H1 (cell line): ENCODE measurements around the gene NHS. TPM values are rescaled to one million over a fixed set of nuclear protein-coding genes. Genes with fewer than 3 reads are reported as not detected.

Source experiments
- CTCF ChIA-PET: fragments of 300-600 bp; sonication (Branson Sonifier 250); formaldehyde crosslinking; loops from one replicate; lab custom pipeline; 2021; ENCODE audit not compliant: partially characterized antibody; lab: Charles Lee
- POLR2A ChIA-PET: fragments of 300-600 bp; sonication (Branson Sonifier 250); formaldehyde crosslinking; loops from one replicate; lab custom pipeline; 2021; ENCODE audit warnings: inconsistent platforms; ENCODE audit not compliant: partially characterized antibody; lab: Charles Lee
- DNase-seq, 2 experiments: peaks; one replicate each; pipeline versions ENCODE4 v3.0.0 to v3.0.0-alpha.2; 2010 to 2022; ENCODE audit warnings: low spot score in 2 of 2, low read depth in 1 of 2, mixed read lengths in 1 of 2
- FAIRE-seq: peaks from 2 replicates; lab custom pipeline; 2011; peaks lifted over from hg19 to GRCh38; lab: Jason Lieb, UNC
- H2AFZ ChIP-seq: 2 replicates; pipeline ENCODE4 v1.8.1; 2012; ENCODE audit warnings: low read length, inconsistent platforms
- H2AK5ac ChIP-seq: 2 replicates; pipeline ENCODE4 v1.6.1; 2013; ENCODE audit warnings: low read depth, low read length
- H2BK120ac ChIP-seq: replicated peaks from 2 replicates; pipeline ENCODE3; 2013; ENCODE audit warnings: low read depth, low read length, inconsistent platforms
- H2BK12ac ChIP-seq: 2 replicates; pipeline ENCODE4 v1.6.1; 2013; ENCODE audit warnings: low read depth, low read length
- H2BK15ac ChIP-seq: 2 replicates; pipeline ENCODE4 v1.6.1; 2013; ENCODE audit warnings: low read length
- H2BK20ac ChIP-seq: 2 replicates; pipeline ENCODE4 v1.6.1; 2013; ENCODE audit warnings: low read length
- H2BK5ac ChIP-seq: 2 replicates; pipeline ENCODE4 v1.6.1; 2013; ENCODE audit warnings: low read depth, low read length
- H3K14ac ChIP-seq: 2 replicates; pipeline ENCODE4 v1.6.1; 2013; ENCODE audit warnings: inconsistent platforms; ENCODE audit not compliant: insufficient read length
- H3K18ac ChIP-seq: 2 replicates; pipeline ENCODE4 v1.6.1; 2013; ENCODE audit warnings: low read length; ENCODE audit errors: extremely low read depth
- H3K23ac ChIP-seq: 2 replicates; pipeline ENCODE4 v1.6.1; 2013; ENCODE audit warnings: inconsistent platforms; ENCODE audit not compliant: insufficient read length
- H3K23me2 ChIP-seq: 2 replicates; pipeline ENCODE4 v1.6.1; 2013; ENCODE audit warnings: low read depth, low read length
- H3K27ac ChIP-seq: 2 replicates; pipeline ENCODE4 v1.6.1; 2011; ENCODE audit warnings: low read depth, low read length, inconsistent platforms
- H3K27me3 ChIP-seq, 4 experiments: replicated peaks in 1 of 4; 1 replicate in 1 of 4; 2 replicates in 3 of 4; pipeline versions ENCODE4 v1.6.1 to v1.8.1; 2011 to 2013; ENCODE audit warnings: low read length in 3 of 4, mild to moderate bottlenecking in 3 of 4, inconsistent platforms in 2 of 4, mixed read lengths in 2 of 4, moderate library complexity in 1 of 4; ENCODE audit not compliant: control insufficient read depth in 3 of 4, insufficient read depth in 3 of 4; ENCODE audit errors: extremely low read depth in 1 of 4
- H3K36me3 ChIP-seq, 4 experiments: 2 replicates each; pipeline versions ENCODE4 v1.6.1 to v1.8.1; 2011 to 2013; ENCODE audit warnings: mild to moderate bottlenecking in 4 of 4, low read length in 3 of 4, moderate library complexity in 2 of 4, control low read depth in 1 of 4, inconsistent platforms in 1 of 4; ENCODE audit not compliant: insufficient read depth in 4 of 4, control insufficient read depth in 2 of 4
- H3K4ac ChIP-seq: replicated peaks from 2 replicates; pipeline ENCODE3; 2013; ENCODE audit warnings: low read length, low read depth, mixed read lengths, inconsistent platforms; ENCODE audit not compliant: insufficient read length
- H3K4me1 ChIP-seq, 4 experiments: replicated peaks in 1 of 4; 1 replicate in 1 of 4; 2 replicates in 3 of 4; pipeline versions ENCODE4 v1.6.1 to v1.8.1; 2011 to 2013; ENCODE audit warnings: low read length in 3 of 4, inconsistent platforms in 2 of 4, mixed read lengths in 1 of 4; ENCODE audit not compliant: insufficient read depth in 4 of 4, control insufficient read depth in 3 of 4
- H3K4me2 ChIP-seq, 2 experiments: 2 replicates each; pipeline versions ENCODE4 v1.6.1 to v1.8.1; 2011 to 2013; ENCODE audit warnings: low read depth in 2 of 2, low read length in 2 of 2, control low read depth in 1 of 2, inconsistent platforms in 1 of 2, mild to moderate bottlenecking in 1 of 2; ENCODE audit not compliant: insufficient read depth in 1 of 2
- H3K4me3 ChIP-seq, 4 experiments: fragments of 200-600, 300-600 bp in 1 of 4; sonication (generic), shearing (Covaris generic), sonication (Bioruptor Twin) in 1 of 4; 2 replicates each; pipeline versions ENCODE4 v1.5.1 to v1.8.1; 2011 to 2016; ENCODE audit warnings: low read length in 4 of 4, low read depth in 3 of 4, control low read depth in 2 of 4, inconsistent platforms in 2 of 4, mild to moderate bottlenecking in 2 of 4, mixed read lengths in 1 of 4, moderate library complexity in 1 of 4; ENCODE audit not compliant: insufficient read depth in 2 of 4; ENCODE audit errors: extremely low read depth in 1 of 4
- H3K56ac ChIP-seq: replicated peaks from 2 replicates; pipeline ENCODE3; 2013; ENCODE audit warnings: low read depth, mild to moderate bottlenecking, mixed read lengths, low read length, inconsistent platforms; ENCODE audit not compliant: insufficient read length
- H3K79me1 ChIP-seq: 2 replicates; pipeline ENCODE4 v1.6.1; 2013; ENCODE audit warnings: low read depth, low read length, control low read depth
- H3K79me2 ChIP-seq, 2 experiments: 2 replicates each; pipeline versions ENCODE4 v1.6.1 to v1.8.1; 2012 to 2013; ENCODE audit warnings: low read length in 2 of 2, mild to moderate bottlenecking in 2 of 2, inconsistent platforms in 1 of 2; ENCODE audit not compliant: insufficient read depth in 2 of 2, control insufficient read depth in 1 of 2
- H3K9ac ChIP-seq, 4 experiments: replicated peaks in 1 of 4; 1 replicate in 1 of 4; 2 replicates in 3 of 4; pipeline versions ENCODE4 v1.6.1 to v1.8.1; 2011 to 2013; ENCODE audit warnings: low read depth in 3 of 4, low read length in 3 of 4, control low read depth in 2 of 4, mild to moderate bottlenecking in 2 of 4, moderate library complexity in 2 of 4, inconsistent platforms in 1 of 4; ENCODE audit errors: extremely low read depth in 1 of 4
- H3K9me3 ChIP-seq, 2 experiments: 2 replicates each; pipeline versions ENCODE4 v1.6.1 to v1.8.1; 2012 to 2013; ENCODE audit warnings: mild to moderate bottlenecking in 2 of 2, moderate library complexity in 2 of 2, control low read depth in 1 of 2, inconsistent platforms in 1 of 2, low read depth in 1 of 2, low read length in 1 of 2, mixed read lengths in 1 of 2; ENCODE audit not compliant: insufficient read depth in 2 of 2
- H4K20me1 ChIP-seq, 2 experiments: replicated peaks in 1 of 2; 2 replicates each; pipeline versions ENCODE3 to v1.8.1; 2011 to 2013; ENCODE audit warnings: inconsistent platforms in 2 of 2, low read length in 2 of 2, mild to moderate bottlenecking in 1 of 2; ENCODE audit not compliant: insufficient read depth in 2 of 2, control insufficient read depth in 1 of 2
- H4K5ac ChIP-seq: 2 replicates; pipeline ENCODE4 v1.6.1; 2013; ENCODE audit warnings: low read length, low read depth, mixed read lengths, inconsistent platforms; ENCODE audit not compliant: insufficient read length
- H4K8ac ChIP-seq: 2 replicates; pipeline ENCODE4 v1.8.0; 2013; ENCODE audit warnings: mild to moderate bottlenecking, moderate library complexity, low read length, inconsistent platforms; ENCODE audit not compliant: insufficient read depth; ENCODE audit errors: extremely low read depth
- H4K91ac ChIP-seq: replicated peaks from 2 replicates; pipeline ENCODE3; 2013; ENCODE audit warnings: low read length, mixed read lengths, inconsistent platforms; ENCODE audit not compliant: insufficient read length
- CEBPB ChIP-seq: IDR thresholded peaks from 2 replicates; pipeline ENCODE4 v1.6.1; 2012; ENCODE audit warnings: low read depth, low read length
- CREB1 ChIP-seq: IDR thresholded peaks from 2 replicates; pipeline ENCODE4 v1.6.1; 2012; ENCODE audit warnings: inconsistent platforms
- EGR1 ChIP-seq: IDR thresholded peaks from 2 replicates; pipeline ENCODE4 v1.6.1; 2011; ENCODE audit warnings: low read depth, low read length, borderline replicate concordance
- FOSL1 ChIP-seq: IDR thresholded peaks from 2 replicates; pipeline ENCODE4 v1.6.1; 2011; ENCODE audit warnings: mild to moderate bottlenecking, low read depth, low read length, moderate library complexity; ENCODE audit not compliant: insufficient read depth
- GABPA ChIP-seq: IDR thresholded peaks from 2 replicates; pipeline ENCODE4 v1.6.1; 2011; ENCODE audit warnings: mild to moderate bottlenecking, low read length, moderate library complexity, borderline replicate concordance; ENCODE audit not compliant: insufficient read depth
- KDM1A ChIP-seq: fragments of 200-600, 300-600 bp; sonication (generic); IDR thresholded peaks from 2 replicates; pipeline ENCODE4 v1.7.1; 2016; ENCODE audit warnings: mild to moderate bottlenecking, low read length, borderline replicate concordance
- NANOG ChIP-seq: IDR thresholded peaks from 2 replicates; pipeline ENCODE4 v1.6.1; 2011; ENCODE audit warnings: low read length, low read depth, mild to moderate bottlenecking, inconsistent platforms; ENCODE audit not compliant: insufficient read depth, poor library complexity, severe bottlenecking
- SAP30 ChIP-seq: fragments of 300-600 bp; sonication (generic); IDR thresholded peaks from 2 replicates; pipeline ENCODE4 v1.7.1; 2012; ENCODE audit warnings: low read length, moderate library complexity, mild to moderate bottlenecking, inconsistent platforms; ENCODE audit not compliant: insufficient read depth, insufficient replicate concordance
- SP1 ChIP-seq: IDR thresholded peaks from 2 replicates; pipeline ENCODE4 v1.6.1; 2011; ENCODE audit warnings: low read depth, low read length
- SUZ12 ChIP-seq: fragments of 200-600 bp; sonication (generic); IDR thresholded peaks from 2 replicates; pipeline ENCODE4 v1.6.1; 2012; ENCODE audit warnings: mild to moderate bottlenecking, inconsistent platforms, low read length, moderate library complexity, mixed read lengths
- TBP ChIP-seq: IDR thresholded peaks from 2 replicates; pipeline ENCODE4 v1.6.1; 2011; ENCODE audit warnings: low read depth, low read length, improper control_type of control experiment
- WGBS, 2 experiments: shearing (Covaris generic) in 1 of 2; methylation state at CpG; one replicate each; pipeline versions ENCODE4 v1.1.6 to v1.1.7; 2013 to 2015; ENCODE audit warnings: low lambda C conversion rate in 2 of 2, mixed read lengths in 2 of 2, inconsistent platforms in 1 of 2, low coverage in 1 of 2, missing lambda C conversion rate in 1 of 2; ENCODE audit not compliant: insufficient replicate concordance in 2 of 2, insufficient coverage in 1 of 2, insufficient read length in 1 of 2; ENCODE audit errors: extremely low coverage in 1 of 2, missing lambda C conversion rate in 1 of 2; 5-methylcytosine and 5-hydroxymethylcytosine counted together
- polyA plus RNA-seq, 7 experiments: library from polyadenylated mRNA; depleted of rRNA in 3 of 7; stranded (reverse) in 5 of 7; unstranded in 2 of 7; fragments of >200 nt in 5 of 7; fragments of 200-250 nt in 2 of 7; gene quantifications; 1 replicate in 5 of 7; 2 replicates in 1 of 7; 4 replicates in 1 of 7; pipeline versions ENCODE4 v1.2.1 to v1.2.3, GENCODE V29; 2011 to 2013; ENCODE audit warnings: missing spikeins in 2 of 7, mixed read lengths in 2 of 7
- total RNA-seq: library from RNA; stranded (reverse); fragmentation: NEBNext Ultra II Directional; extraction: Animal tissue kit (Norgen Biotek cat#: 25700); gene quantifications from 2 replicates; pipeline ENCODE4 v1.2.1, GENCODE V29; 2021
- TF ChIP-seq, protein P1 (sequence below): IDR thresholded peaks from 2 replicates; pipeline ENCODE4 v1.6.1; 2011; ENCODE audit warnings: low read depth, mild to moderate bottlenecking, low read length; ENCODE audit not compliant: insufficient read depth
- TF ChIP-seq, protein P2 (sequence below): IDR thresholded peaks from 2 replicates; pipeline ENCODE4 v1.6.1; 2011; ENCODE audit warnings: low read length, improper control_type of control experiment

NHS gene
- total and polyA plus RNA-seq, 2 of the 8 experiments (the other 6 are each of a cell fraction or from before 2014, with no cell fraction given) = 2.2 to 6.7 TPM

DNA sequence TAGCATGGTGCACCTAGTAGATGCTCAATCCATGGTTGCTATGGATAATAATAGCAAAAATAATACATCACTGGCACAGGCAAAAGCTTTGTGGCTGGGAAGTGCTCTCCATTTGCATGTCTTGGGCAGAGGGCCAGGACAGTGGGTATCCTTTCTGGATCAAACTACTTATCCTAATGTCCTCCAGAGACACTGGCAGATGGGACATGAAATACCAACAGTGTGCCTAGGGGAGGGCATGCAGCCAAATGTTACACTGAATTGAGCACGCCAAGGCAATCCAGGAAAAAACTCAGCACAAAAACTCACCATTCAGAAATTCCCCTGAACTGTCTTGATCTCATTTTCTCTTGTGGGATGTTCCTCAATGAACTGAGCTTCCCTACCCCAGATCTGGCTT lies 263.7 kb downstream of the NHS start:
- ChIA-PET POLR2A (no interaction called here), CTCF (interaction anchor here (1.6 kb wide), 1 partner anchor 397 kb away, joined by 3 read pairs; no protein-coding TSS in a partner anchor)
- H2BK15ac ChIP-seq = no peak overlapping the region
- no peak overlapping the region for H3K9ac ChIP-seq
- H3K23me2 ChIP-seq = no peaks in the 10 kb centered on the region
- no peak overlapping the region for H2AFZ ChIP-seq
- DNase-seq (no peak), FAIRE-seq (no peak)
- no peak overlapping the region for H3K14ac ChIP-seq
- no peak overlapping the region; the same call in 1 of the 2 replicates for H3K18ac ChIP-seq
- WGBS, 2 experiments = 100% methylated on average over 1 of the region's 1 CpG; no CpG with 5 or more reads in 1 of the 2 experiments
- H3K4me3 ChIP-seq = no peak overlapping the region
- H4K20me1 ChIP-seq = no peaks in the 10 kb centered on the region
- H3K56ac ChIP-seq = no peak overlapping the region
- H4K91ac ChIP-seq = no peak overlapping the region
- H3K27me3 ChIP-seq = no peaks in the 10 kb centered on the region
- no peaks in the 10 kb centered on the region for H3K79me2 ChIP-seq
- no peak overlapping the region for H2BK20ac ChIP-seq
- H2BK12ac ChIP-seq = no peak overlapping the region
- H3K9me3 ChIP-seq = no peaks in the 10 kb centered on the region
- no peak overlapping the region for H4K8ac ChIP-seq
- H3K4me1 ChIP-seq = peaks cover 0 to 12% (median 5%) of the 10 kb centered on the region in 4 experiments; a peak in 4 of 7 replicates
- H3K4ac ChIP-seq = no peak overlapping the region
- no peak overlapping the region for H2AK5ac ChIP-seq
- H4K5ac ChIP-seq = no peak overlapping the region
- H2BK120ac ChIP-seq = no peak overlapping the region
- H3K23ac ChIP-seq = no peak overlapping the region
- H3K4me2 ChIP-seq = no peak overlapping the region
- H3K36me3 ChIP-seq = no peaks in the 10 kb centered on the region
- no peaks in the 10 kb centered on the region for H3K79me1 ChIP-seq
- H2BK5ac ChIP-seq = no peak overlapping the region
- no peak overlapping the region for H3K27ac ChIP-seq
- TF ChIP-seq EGR1 (no peak), GABPA (no peak), SUZ12 (no peak), SP1 (no peak), FOSL1 (no peak), CREB1 (no peak), CEBPB (no peak), TBP (no peak), SAP30 (no peak), NANOG (no peak), KDM1A (no peak)
- TF ChIP-seq, protein P1, sequence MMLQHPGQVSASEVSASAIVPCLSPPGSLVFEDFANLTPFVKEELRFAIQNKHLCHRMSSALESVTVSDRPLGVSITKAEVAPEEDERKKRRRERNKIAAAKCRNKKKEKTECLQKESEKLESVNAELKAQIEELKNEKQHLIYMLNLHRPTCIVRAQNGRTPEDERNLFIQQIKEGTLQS = no peak
- TF ChIP-seq, protein P2, sequence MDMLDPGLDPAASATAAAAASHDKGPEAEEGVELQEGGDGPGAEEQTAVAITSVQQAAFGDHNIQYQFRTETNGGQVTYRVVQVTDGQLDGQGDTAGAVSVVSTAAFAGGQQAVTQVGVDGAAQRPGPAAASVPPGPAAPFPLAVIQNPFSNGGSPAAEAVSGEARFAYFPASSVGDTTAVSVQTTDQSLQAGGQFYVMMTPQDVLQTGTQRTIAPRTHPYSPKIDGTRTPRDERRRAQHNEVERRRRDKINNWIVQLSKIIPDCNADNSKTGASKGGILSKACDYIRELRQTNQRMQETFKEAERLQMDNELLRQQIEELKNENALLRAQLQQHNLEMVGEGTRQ = no peak
